Measurements from ENCODE around the gene ABCB11. TPM values are rescaled to one million over a fixed set of nuclear protein-coding genes. Genes with fewer than 3 reads are reported as not detected.

Gene ABCB11
- total RNA-seq, 4 donors from 2014 or later: 0.39 to 0.49 (median 0.46) TPM; not detected in 1

DNA sequence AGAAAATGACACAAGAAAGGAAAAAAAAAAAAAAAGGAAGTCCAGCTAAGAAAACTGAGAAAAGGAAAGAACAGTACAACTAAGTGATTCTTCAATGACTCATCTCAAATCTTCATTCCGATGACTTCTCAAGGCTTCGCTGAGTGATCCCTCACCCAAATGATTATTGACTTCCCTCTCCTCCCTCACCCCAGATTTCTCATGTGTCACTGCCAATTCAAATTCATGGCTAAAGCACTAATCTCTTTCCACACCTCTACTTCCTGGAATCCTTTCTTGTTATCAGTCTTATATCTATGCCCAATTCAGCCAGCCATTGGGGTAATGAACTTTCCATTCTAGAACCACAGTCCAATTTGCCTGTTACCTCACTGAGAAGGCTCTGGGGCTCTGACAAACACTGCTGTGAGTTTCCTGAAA, 7.2 kb upstream of the ABCB11 start:
- TF ChIP-seq, protein P1, sequence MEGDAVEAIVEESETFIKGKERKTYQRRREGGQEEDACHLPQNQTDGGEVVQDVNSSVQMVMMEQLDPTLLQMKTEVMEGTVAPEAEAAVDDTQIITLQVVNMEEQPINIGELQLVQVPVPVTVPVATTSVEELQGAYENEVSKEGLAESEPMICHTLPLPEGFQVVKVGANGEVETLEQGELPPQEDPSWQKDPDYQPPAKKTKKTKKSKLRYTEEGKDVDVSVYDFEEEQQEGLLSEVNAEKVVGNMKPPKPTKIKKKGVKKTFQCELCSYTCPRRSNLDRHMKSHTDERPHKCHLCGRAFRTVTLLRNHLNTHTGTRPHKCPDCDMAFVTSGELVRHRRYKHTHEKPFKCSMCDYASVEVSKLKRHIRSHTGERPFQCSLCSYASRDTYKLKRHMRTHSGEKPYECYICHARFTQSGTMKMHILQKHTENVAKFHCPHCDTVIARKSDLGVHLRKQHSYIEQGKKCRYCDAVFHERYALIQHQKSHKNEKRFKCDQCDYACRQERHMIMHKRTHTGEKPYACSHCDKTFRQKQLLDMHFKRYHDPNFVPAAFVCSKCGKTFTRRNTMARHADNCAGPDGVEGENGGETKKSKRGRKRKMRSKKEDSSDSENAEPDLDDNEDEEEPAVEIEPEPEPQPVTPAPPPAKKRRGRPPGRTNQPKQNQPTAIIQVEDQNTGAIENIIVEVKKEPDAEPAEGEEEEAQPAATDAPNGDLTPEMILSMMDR (IDR thresholded peaks at IDR 0.05): no peak
- no peak for TF ChIP-seq POLR2A (IDR thresholded peaks at IDR 0.05)
- WGBS, 2 donors: 43 to 52% methylated on average over 2 of the region's 2 CpGs
- DNase-seq (ENCODE audit: low spot score in 2 of 2): no peak
- H3K4me3 ChIP-seq (ENCODE audit: low read depth, poor library complexity, severe bottlenecking): no peak overlapping the region
- intact Hi-C loops (cut with DNase I; ENCODE audit: low total_unique reads): no loop called here

DNA sequence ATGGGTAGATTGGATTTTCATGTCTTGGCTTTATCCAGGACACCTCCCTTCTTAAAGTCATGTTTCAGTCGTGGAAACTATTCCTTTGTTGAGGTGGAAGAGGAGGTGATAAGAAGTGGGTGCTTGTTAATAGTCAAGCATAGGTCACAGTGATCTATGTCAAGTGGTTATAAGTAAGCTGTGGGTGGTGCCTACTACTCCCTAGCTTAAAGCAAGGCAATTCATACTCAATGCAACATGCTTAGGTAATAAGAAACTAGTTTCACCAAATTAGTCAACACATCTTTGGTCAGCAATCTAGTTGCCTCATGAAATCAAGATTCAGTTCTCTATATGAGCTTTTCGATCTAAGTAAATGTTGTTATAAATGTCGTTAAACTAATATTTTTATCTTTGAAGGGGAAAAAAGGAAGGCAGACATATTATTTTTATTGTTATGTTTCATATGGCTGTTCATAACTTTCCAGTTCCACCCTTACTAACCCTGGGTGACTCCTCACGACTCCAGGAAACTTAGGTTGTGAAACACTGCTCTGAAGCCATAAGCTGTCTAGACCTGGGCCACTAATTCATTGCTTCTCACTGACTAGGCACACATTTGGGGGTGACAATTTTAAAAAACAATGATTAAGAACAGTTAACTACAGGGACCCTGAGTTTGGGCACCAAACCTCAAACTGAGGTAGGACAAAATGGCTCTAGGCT, 5.8 kb upstream of the ABCB11 start:
- 64 to 69% methylated on average over 4 of the region's 4 CpGs for WGBS, 2 donors
- H3K4me3 ChIP-seq (ENCODE audit: low read depth, poor library complexity, severe bottlenecking): no peak overlapping the region
- TF ChIP-seq POLR2A (IDR thresholded peaks at IDR 0.05): no peak
- TF ChIP-seq, protein P1 (IDR thresholded peaks at IDR 0.05): no peak
- intact Hi-C loops (cut with DNase I; ENCODE audit: low total_unique reads): no loop called here
- DNase-seq (ENCODE audit: low spot score in 2 of 2): no peak

DNA sequence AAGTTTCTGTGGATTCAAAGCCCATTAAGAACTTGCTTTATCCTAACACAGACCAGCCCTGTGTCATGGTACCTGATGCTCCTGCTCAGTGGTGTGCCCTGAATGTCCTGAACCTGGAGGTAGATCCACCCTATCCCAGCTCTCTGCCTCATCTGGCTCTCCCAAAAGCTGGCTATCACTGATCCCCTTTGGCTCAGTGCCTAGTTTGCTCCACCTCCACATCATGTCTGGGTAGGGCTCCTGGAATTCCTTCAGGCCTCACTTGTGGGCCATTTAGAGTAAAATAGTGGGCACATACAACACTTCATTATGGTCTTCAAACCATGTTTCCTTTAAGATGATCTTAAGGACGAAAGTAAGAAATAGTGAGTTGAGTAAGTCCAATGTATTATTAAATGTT, 4.8 kb upstream of the ABCB11 start:
- WGBS, 2 donors: 86 to 89% methylated on average over 1 of the region's 1 CpG
- TF ChIP-seq, protein P1 (IDR thresholded peaks at IDR 0.05): no peak
- no peak for TF ChIP-seq POLR2A (IDR thresholded peaks at IDR 0.05)
- no peak overlapping the region for H3K4me3 ChIP-seq (ENCODE audit: low read depth, poor library complexity, severe bottlenecking)
- intact Hi-C loops (cut with DNase I; ENCODE audit: low total_unique reads): no loop called here
- DNase-seq (ENCODE audit: low spot score in 2 of 2): no peak

DNA sequence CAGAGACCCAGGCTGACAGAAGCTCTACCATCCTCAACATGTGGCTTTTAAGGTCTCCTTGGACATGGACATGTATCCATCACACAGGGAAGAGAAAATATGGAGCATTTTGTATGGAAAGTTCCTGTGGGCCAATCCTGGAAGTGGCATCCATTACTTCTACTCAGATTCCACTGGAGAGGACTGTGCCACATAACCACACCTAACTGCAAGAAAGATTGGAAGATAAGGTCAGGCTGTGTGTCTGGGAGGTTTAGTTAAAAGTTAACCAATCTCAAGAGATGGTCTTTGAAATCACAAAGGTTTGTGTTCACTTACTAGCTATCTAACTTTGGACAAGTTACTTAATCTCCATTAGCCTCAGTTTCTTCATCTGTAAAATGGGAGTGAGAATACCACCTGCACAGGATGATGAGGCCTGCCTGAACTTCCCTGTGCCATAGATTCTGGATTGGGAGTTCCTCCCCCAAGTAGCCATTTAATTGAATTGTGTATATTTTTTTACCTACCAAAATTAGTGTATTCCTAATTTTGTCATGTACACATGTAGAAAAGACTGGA, 3.9 kb upstream of the ABCB11 start:
- DNase-seq (ENCODE audit: low spot score in 2 of 2): no peak
- TF ChIP-seq, protein P1 (IDR thresholded peaks at IDR 0.05): no peak
- no peak for TF ChIP-seq POLR2A (IDR thresholded peaks at IDR 0.05)
- no peak overlapping the region for H3K4me3 ChIP-seq (ENCODE audit: low read depth, poor library complexity, severe bottlenecking)
- intact Hi-C loops (cut with DNase I; ENCODE audit: low total_unique reads): no loop called here

DNA sequence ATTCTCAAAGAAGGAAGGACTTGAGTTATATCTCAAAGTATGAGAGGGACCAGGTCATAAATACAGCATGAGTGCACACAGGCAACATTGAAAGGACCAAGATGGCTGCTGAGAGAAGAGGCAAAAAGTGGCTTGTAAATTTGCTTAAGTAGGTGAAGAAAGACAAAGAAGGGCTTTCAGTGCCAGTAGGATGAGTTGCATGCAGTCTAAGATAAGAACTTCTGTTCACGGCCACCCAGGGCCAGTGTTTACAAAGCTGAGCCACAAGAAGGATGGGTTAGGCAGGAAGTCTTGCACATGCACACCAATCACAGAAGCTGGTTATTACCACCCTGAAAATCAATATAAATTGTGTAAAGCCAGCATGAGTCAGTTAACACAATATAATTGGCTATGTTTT, 3.1 kb upstream of the ABCB11 start:
- WGBS, 2 donors: 45 to 65% methylated on average over 1 of the region's 1 CpG
- no peak overlapping the region for H3K4me3 ChIP-seq (ENCODE audit: low read depth, poor library complexity, severe bottlenecking)
- DNase-seq (ENCODE audit: low spot score in 2 of 2): no peak
- no peak for TF ChIP-seq POLR2A (IDR thresholded peaks at IDR 0.05)
- TF ChIP-seq, protein P1 (IDR thresholded peaks at IDR 0.05): no peak
- intact Hi-C loops (cut with DNase I; ENCODE audit: low total_unique reads): no loop called here
